SU-DHL-6 (cell line): ENCODE results near the gene KMT2E.

ENCODE experiments used
- H2AFZ ChIP-seq: fragments of 200-600 bp; sonication (generic); 2 replicates; pipeline ENCODE4 v1.6.1; 2014; ENCODE audit warnings: low read depth, mild to moderate bottlenecking, moderate library complexity, mixed read lengths, antibody characterized with exemption, low read length; ENCODE audit not compliant: severe bottlenecking
- H3F3A ChIP-seq: fragments of 200-600 bp; shearing (Covaris generic); 2 replicates; pipeline ENCODE4 v1.6.0; 2016; ENCODE audit warnings: antibody characterized with exemption, mild to moderate bottlenecking; ENCODE audit not compliant: insufficient read depth
- H3K27ac ChIP-seq: fragments of 200-600 bp; sonication (generic); 2 replicates; pipeline ENCODE4 v1.5.1; 2016; ENCODE audit warnings: low read depth, mild to moderate bottlenecking, low read length, moderate library complexity, mixed read lengths
- H3K27me3 ChIP-seq: fragments of 200-600 bp; sonication (generic), shearing (Covaris generic); 2 replicates; pipeline ENCODE4 v1.6.0; 2014; ENCODE audit warnings: mild to moderate bottlenecking, low read length
- H3K36me3 ChIP-seq: fragments of 200-600 bp; sonication (generic); 2 replicates; pipeline ENCODE4 v1.6.1; 2014; ENCODE audit warnings: mild to moderate bottlenecking, low read length, mixed read lengths
- H3K4me2 ChIP-seq: fragments of 300-600, 200-600 bp; shearing (Covaris generic), sonication (generic); 2 replicates; pipeline ENCODE4 v1.6.0; 2014; ENCODE audit warnings: low read length, low read depth, mild to moderate bottlenecking; ENCODE audit not compliant: poor library complexity, severe bottlenecking
- H3K4me3 ChIP-seq: fragments of 200-600 bp; sonication (generic); 2 replicates; pipeline ENCODE4 v1.5.1; 2014; ENCODE audit warnings: antibody characterized with exemption, low read length, mild to moderate bottlenecking, mixed read lengths; ENCODE audit not compliant: insufficient read depth, poor library complexity, severe bottlenecking
- H3K79me2 ChIP-seq: fragments of 200-600 bp; sonication (generic); 2 replicates; pipeline ENCODE4 v1.6.1; 2014; ENCODE audit warnings: mild to moderate bottlenecking, low read length, moderate library complexity; ENCODE audit not compliant: insufficient read depth
- H3K9ac ChIP-seq: fragments of 200-600 bp; sonication (generic); 2 replicates; pipeline ENCODE4 v1.7.0; 2014; ENCODE audit warnings: mild to moderate bottlenecking, low read length
- H3K9me2 ChIP-seq: fragments of 200-600 bp; sonication (generic); replicated peaks from 2 replicates; pipeline ENCODE4 v1.6.1; 2014; ENCODE audit warnings: low read length; ENCODE audit not compliant: insufficient read depth
- H3K9me3 ChIP-seq: fragments of 200-600 bp; sonication (generic); 2 replicates; pipeline ENCODE4 v1.6.1; 2014; ENCODE audit warnings: low read length, mixed read lengths; ENCODE audit not compliant: insufficient read depth
- H4K20me1 ChIP-seq: fragments of 200-600 bp; sonication (generic); 2 replicates; pipeline ENCODE4 v1.6.1; 2014; ENCODE audit warnings: low read depth, mild to moderate bottlenecking, antibody characterized with exemption, low read length, moderate library complexity, mixed read lengths
- CTCF ChIP-seq: fragments of 200-600 bp; sonication (generic); IDR thresholded peaks from one replicate; pipeline ENCODE4 v1.5.1; 2017; ENCODE audit warnings: antibody characterized with exemption, mild to moderate bottlenecking, low read length, moderate library complexity; ENCODE audit not compliant: insufficient read depth, poor library complexity, severe bottlenecking
- EZH2phosphoT487 ChIP-seq: fragments of 200-600 bp; sonication (generic), shearing (Covaris generic); conservative IDR thresholded peaks from 2 replicates; pipeline ENCODE4 v1.6.1; 2018; ENCODE audit warnings: mild to moderate bottlenecking, antibody characterized with exemption, low read length, moderate library complexity, mixed read lengths

Gene KMT2E, protein sequence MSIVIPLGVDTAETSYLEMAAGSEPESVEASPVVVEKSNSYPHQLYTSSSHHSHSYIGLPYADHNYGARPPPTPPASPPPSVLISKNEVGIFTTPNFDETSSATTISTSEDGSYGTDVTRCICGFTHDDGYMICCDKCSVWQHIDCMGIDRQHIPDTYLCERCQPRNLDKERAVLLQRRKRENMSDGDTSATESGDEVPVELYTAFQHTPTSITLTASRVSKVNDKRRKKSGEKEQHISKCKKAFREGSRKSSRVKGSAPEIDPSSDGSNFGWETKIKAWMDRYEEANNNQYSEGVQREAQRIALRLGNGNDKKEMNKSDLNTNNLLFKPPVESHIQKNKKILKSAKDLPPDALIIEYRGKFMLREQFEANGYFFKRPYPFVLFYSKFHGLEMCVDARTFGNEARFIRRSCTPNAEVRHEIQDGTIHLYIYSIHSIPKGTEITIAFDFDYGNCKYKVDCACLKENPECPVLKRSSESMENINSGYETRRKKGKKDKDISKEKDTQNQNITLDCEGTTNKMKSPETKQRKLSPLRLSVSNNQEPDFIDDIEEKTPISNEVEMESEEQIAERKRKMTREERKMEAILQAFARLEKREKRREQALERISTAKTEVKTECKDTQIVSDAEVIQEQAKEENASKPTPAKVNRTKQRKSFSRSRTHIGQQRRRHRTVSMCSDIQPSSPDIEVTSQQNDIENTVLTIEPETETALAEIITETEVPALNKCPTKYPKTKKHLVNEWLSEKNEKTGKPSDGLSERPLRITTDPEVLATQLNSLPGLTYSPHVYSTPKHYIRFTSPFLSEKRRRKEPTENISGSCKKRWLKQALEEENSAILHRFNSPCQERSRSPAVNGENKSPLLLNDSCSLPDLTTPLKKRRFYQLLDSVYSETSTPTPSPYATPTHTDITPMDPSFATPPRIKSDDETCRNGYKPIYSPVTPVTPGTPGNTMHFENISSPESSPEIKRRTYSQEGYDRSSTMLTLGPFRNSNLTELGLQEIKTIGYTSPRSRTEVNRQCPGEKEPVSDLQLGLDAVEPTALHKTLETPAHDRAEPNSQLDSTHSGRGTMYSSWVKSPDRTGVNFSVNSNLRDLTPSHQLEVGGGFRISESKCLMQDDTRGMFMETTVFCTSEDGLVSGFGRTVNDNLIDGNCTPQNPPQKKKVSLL (N-terminal part only)

DNA sequence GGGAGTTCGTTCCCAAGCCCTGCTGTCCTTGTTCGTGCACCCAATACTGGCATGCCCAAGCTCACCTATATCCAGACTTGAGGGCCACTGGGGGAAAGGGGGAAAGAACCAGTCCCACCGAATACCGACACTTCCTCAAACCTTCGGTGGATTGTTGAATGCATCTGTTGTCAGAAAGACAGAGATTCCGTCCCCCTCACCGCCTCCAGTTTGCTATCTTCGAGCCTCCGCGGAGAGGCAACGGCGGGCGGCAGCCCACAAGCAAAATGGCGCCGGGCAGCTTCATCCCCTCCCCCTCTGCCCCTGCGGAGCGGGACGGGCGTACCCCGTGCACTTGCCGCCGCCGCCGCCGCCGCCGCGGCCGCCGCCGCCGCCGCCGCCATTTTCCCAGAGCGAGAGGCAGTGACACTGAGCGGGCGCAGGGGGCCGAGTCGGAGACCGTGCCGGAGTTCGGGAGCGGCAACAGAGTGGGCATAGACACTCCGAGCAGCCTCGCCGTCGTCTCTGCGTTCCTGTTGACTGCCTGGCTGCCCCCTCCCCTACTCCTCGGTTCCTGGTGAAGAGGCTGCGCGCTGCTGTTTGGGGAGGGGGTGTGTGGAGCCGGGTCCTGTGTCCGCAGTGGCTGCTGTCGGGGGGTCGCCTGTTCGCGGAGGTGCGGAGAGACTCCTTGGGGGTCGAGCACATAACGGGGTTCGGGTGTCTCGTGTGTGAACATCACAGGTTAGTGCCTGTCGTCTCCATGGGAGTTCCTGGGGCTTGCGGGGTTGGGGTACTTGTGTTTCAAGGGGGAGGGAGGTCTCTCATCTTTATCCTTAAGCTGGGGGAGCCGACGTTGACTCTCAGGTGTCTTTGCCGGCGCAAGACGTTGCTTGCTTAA, at the start of gene KMT2E:
Gene KMT2E, plus strand, starts transcription at position 390 of the 877 bp plus-strand sequence. CDS start 26,748 bp downstream, outside the sequence.
- peak within 1 kb of the TSS; percentile 42 for H2AFZ ChIP-seq
- H4K20me1 ChIP-seq = peaks cover 26% of the 10 kb centered on the region
- H3K36me3 ChIP-seq = peaks cover 5% of the 10 kb centered on the region; the same call in 1 of the 2 replicates
- H3K27me3 ChIP-seq = no peaks in the 10 kb centered on the region
- peak within 1 kb of the TSS; percentile 97 for H3K9ac ChIP-seq
- peaks cover 50% of the 10 kb centered on the region for H3K79me2 ChIP-seq
- peak within 1 kb of the TSS; percentile 96 for H3K27ac ChIP-seq
- no peaks in the 10 kb centered on the region for H3K9me2 ChIP-seq
- H3K9me3 ChIP-seq = no peaks in the 10 kb centered on the region
- peak within 1 kb of the TSS; percentile 71 for H3K4me2 ChIP-seq
- peak within 1 kb of the TSS; percentile 91 for H3K4me3 ChIP-seq
- TF ChIP-seq EZH2phosphoT487 (no peak), CTCF (no peak)
- peaks cover 34% of the 10 kb centered on the region for H3F3A ChIP-seq

DNA sequence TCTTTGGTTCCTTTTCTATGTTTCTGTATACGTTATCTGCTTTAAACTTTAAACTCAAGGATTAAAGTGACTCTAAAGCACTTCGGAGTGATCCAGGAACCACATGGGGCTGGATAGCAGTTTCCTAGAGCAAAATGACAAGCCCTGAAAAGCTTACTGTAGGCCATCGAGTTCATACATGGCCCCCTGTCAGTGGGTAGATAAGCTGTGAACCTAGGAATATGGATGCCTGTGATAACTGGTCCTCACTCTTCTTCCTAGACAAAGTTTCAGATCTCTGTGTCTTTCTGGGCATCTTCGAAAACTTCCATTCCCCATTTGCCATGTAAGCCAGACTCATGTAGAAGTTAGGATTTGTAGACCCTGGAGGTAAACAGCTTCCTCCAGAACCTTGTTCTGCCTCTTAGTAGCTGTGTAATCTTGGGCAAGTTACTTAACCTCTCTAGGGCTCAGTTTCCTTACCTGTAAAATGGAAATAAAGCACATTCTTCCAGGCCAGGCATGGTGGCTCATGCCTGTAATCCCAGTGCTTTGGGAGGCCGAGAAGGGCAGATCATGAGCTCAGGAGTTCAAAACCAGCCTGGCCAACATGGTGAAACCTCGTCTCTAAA, 49.3 kb upstream of the KMT2E start:
- no peaks in the 10 kb centered on the region for H4K20me1 ChIP-seq
- H2AFZ ChIP-seq = no peak overlapping the region
- no peak overlapping the region for H3K4me2 ChIP-seq
- H3K4me3 ChIP-seq = no peak overlapping the region
- no peaks in the 10 kb centered on the region for H3K79me2 ChIP-seq
- no peaks in the 10 kb centered on the region for H3K9me2 ChIP-seq
- TF ChIP-seq EZH2phosphoT487 (no peak), CTCF (no peak)
- no peaks in the 10 kb centered on the region for H3K27me3 ChIP-seq
- no peak overlapping the region for H3K9ac ChIP-seq
- no peak overlapping the region for H3K27ac ChIP-seq
- peaks cover 19% of the 10 kb centered on the region; the same call in 1 of the 2 replicates for H3K9me3 ChIP-seq
- no peaks in the 10 kb centered on the region for H3K36me3 ChIP-seq
- H3F3A ChIP-seq = no peaks in the 10 kb centered on the region

GRCh38 chr7:104966022-104966421, 48.0 kb upstream of the KMT2E start:
- Histone ChIP-seq H3K9me2 (no peaks in the 10 kb centered on the region), H3K36me3 (no peaks in the 10 kb centered on the region), H3K27me3 (no peaks in the 10 kb centered on the region), H3K9ac (no peak overlapping the region), H3K4me3 (no peak overlapping the region), H3K4me2 (no peak overlapping the region), H3K79me2 (no peaks in the 10 kb centered on the region), H3K27ac (no peak overlapping the region), H2AFZ (no peak overlapping the region), H3F3A (no peaks in the 10 kb centered on the region), H4K20me1 (no peaks in the 10 kb centered on the region), H3K9me3 (peaks cover 19% of the 10 kb centered on the region; the same call in 1 of the 2 replicates)
- TF ChIP-seq EZH2phosphoT487 = no peak
- TF ChIP-seq CTCF = no peak
